ENCODE results near the gene CLDN19. TPM values are rescaled to one million over a fixed set of nuclear protein-coding genes. Genes with fewer than 3 reads are reported as not detected.

Gene CLDN19
- total RNA-seq, 1 experiment from 2014 or later = not detected

DNA sequence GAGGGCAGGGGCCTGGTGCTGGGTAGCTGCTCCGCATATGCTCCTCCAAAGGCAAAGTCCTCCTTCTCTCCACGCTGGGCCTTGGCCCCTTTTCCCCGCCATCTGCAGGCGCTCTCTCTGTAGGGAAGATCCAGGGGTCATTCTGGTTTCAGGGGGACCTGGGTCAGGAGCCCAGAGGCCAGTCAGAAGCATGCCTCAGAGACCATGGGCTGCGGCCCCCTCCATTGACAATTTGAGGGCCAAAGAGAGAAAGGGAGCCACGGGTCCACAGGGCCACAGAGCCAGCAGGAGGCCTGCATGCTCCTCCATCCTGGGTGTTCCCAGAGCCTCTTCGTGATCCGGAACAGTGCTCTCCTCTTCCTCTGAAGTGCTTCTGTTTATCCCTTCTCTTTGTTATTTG is 2.1 kb upstream of the CLDN19 start:
- H3K79me2 ChIP-seq (ENCODE audit: insufficient read depth, low read length) = no peaks in the 10 kb centered on the region
- CTCF ChIA-PET = no interaction called here
- POLR2A ChIA-PET = no interaction called here

More for the DNA sequence above, 2.1 kb upstream of the CLDN19 start:
- RAD21 ChIA-PET (ENCODE audit: low non-redundant PET in 1 of 2, low total read pairs in 2 of 2, uncharacterized antibody in 2 of 2, unreplicated experiment in 2 of 2) = no interaction called here
- H3K4me1 ChIP-seq (ENCODE audit: control insufficient read depth in 1 of 2, insufficient read depth in 2 of 2, low read length in 2 of 2) = no peaks in the 10 kb centered on the region; a peak in 1 of 4 replicates
- intact Hi-C loops (cut with micrococcal nuclease) = no loop called here
- DNase-seq (ENCODE audit: low read depth, low spot score) (no peak), ATAC-seq (no peak)
- BruUV-seq (replicated peaks) = no TSS peak
- TF ChIP-seq SIN3A (IDR thresholded peaks at IDR 0.05; ENCODE audit: low read depth) = no peak
- TF ChIP-seq CEBPB (IDR thresholded peaks at IDR 0.05; ENCODE audit: low read depth) = no peak
- no peak for TF ChIP-seq TCF7L2 (IDR thresholded peaks at IDR 0.05; ENCODE audit: borderline replicate concordance, extremely low read depth, insufficient read depth, insufficient read length)
- TF ChIP-seq POLR2A (IDR thresholded peaks at IDR 0.05; ENCODE audit: borderline replicate concordance, extremely low read depth, insufficient read depth, insufficient read length) = no peak
- TF ChIP-seq, protein P1, sequence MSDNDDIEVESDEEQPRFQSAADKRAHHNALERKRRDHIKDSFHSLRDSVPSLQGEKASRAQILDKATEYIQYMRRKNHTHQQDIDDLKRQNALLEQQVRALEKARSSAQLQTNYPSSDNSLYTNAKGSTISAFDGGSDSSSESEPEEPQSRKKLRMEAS (IDR thresholded peaks at IDR 0.05) = no peak
- no peak for TF ChIP-seq ZFX (IDR thresholded peaks at IDR 0.05)
- TF ChIP-seq SP1 (IDR thresholded peaks at IDR 0.05; ENCODE audit: low read depth) = no peak
- TF ChIP-seq ATF3 (IDR thresholded peaks at IDR 0.05) = no peak
- no peak for TF ChIP-seq ZBTB33 (IDR thresholded peaks at IDR 0.05; ENCODE audit: extremely low read depth, insufficient replicate concordance, low read length)
- TF ChIP-seq SRF (IDR thresholded peaks at IDR 0.05; ENCODE audit: low read depth) = no peak
- TF ChIP-seq POLR2AphosphoS5 (IDR thresholded peaks at IDR 0.05; ENCODE audit: low read depth, low read length) = no peak
- no peak for TF ChIP-seq JUND (IDR thresholded peaks at IDR 0.05)
- no peak overlapping the region for H3K27ac ChIP-seq (ENCODE audit: low read depth, low read length)
- no peaks in the 10 kb centered on the region for H3K9me2 ChIP-seq (ENCODE audit: insufficient read depth)
- H3K9ac ChIP-seq (ENCODE audit: low read length) = no peak overlapping the region
- H3K9me3 ChIP-seq (ENCODE audit: control insufficient read depth in 1 of 2, insufficient read depth in 1 of 2, low read depth in 1 of 2, low read length in 2 of 2) = no peaks in the 10 kb centered on the region
- no peaks in the 10 kb centered on the region for H3K36me3 ChIP-seq (ENCODE audit: control insufficient read depth in 1 of 2, insufficient read depth in 2 of 2, low read length in 2 of 2)
- H3K4me3 ChIP-seq (replicated peaks in 1 of 2; ENCODE audit: low read depth in 1 of 2, low read length in 2 of 2) = no peak overlapping the region
- H3K27me3 ChIP-seq (ENCODE audit: insufficient read depth, low read length) = no peaks in the 10 kb centered on the region
- H3K4me2 ChIP-seq (ENCODE audit: low read length) = no peak overlapping the region
- H2AFZ ChIP-seq (ENCODE audit: low read depth, low read length, poor library complexity, severe bottlenecking) = no peak overlapping the region
- H4K20me1 ChIP-seq (ENCODE audit: insufficient read depth) = no peaks in the 10 kb centered on the region
